GM18951 (cell line): ENCODE measurements around the gene LUC7L3.

Experiments used
- POLR2A ChIP-seq: IDR thresholded peaks from 4 replicates; pipeline ENCODE4 v1.6.1; 2011; ENCODE audit warnings: mild to moderate bottlenecking; ENCODE audit not compliant: insufficient read length, insufficient read depth; ENCODE audit errors: extremely low read depth
- in situ Hi-C: fragments of 300-500 bp; cut with MboI; formaldehyde crosslinking; loops from one replicate; pipeline ENCODE4 v1.12.0; 2022; ENCODE audit warnings: low sequenced_read_pairs, mixed read lengths, inconsistent platforms; ENCODE audit not compliant: unreplicated experiment

Gene LUC7L3

DNA sequence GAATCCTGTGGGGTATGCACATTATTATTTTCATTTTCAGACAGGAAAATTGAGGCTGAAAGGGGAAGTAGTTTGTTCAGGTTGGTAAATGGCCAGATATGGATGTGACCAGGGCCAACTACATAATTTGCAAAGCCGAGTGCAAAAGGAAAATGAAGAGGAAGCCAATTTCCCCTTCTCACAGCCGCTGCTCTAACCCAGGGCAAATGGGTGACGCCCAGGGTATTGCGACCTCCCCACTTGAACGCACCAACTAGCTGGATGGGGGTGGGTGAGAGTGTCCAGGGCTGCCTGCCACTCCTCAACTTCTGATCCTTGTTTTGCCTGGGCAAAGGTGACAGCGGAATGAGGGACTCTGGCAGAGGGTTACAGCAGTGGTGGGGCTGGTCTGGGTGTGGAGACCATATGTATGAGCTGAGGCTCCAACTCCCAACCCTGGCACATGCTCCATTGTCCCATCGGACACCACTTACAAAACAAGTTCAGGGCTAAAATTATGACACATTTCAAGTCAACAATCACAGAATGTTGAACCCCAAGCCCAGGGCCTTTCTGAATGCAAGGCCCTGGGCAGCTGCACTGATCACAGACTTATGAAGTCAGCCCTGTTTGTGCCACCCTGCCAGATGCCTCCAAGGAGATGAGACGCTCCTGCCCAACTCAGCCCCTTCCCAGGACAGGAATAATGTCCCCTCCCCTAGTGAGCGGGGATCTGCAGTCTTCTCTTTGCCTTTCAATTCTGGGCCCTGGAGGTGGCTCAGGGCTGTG is 46.2 kb downstream of the LUC7L3 start:
- in situ Hi-C loops, result no loop called here
- no peak for TF ChIP-seq POLR2A

DNA sequence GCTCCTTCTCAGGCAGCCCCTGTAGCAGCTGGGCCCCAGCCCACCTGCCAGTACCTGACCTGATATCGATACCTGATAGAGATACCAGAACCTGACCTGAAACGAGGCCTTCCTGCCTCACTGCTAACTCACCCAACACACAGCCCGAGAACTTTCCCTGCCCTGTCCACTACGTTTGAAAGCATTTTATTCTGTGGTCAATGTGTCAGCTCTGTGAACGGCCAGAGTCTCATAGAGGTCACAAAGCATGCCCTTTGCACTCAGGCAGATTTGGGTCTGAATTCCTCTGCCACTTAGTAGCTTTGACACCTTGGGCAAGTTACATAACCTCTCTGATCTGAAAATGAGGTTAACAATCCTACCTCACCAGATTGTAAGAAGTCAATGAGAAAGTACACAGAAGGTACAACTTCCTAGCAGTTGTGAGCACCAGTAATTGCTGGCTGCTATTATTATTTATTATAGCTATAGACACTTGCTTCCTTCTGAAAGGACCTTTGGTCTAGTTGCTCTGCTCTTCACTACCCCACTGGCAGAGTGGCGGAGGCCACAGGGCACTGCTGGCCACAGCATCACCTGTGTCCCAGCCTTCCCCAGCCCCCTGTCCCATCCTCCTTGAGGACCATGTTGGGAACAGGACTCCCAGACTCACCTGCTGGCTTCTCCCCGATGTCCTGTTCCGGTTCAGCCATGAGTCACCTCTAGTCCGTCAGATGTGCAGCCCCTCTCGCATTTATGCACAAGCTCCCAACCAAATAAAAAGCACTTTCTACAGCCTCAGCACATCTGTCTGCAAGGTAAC is 47.0 kb downstream of the LUC7L3 start:
- TF ChIP-seq POLR2A, result no peak
- in situ Hi-C loops, result no loop called here

DNA sequence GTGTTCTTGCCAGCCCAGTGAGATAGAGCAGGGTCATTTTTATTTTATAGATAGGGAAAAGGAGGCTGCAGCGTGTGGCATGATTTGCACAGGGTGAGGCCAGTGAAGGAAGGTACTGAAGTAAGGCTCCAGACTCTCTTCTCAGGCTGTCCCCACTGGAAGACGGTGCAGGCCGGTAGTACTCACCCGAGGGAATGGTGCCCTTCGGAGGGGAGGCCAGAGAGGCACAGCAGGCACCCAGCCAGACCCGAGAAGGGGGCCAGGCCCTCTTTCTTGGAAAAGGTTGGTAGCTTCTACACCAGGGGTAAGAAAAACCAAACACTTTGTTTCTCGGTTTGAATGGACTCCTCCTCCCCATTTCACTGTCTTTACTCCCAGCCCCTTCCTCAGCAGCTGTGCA is 47.6 kb downstream of the LUC7L3 start:
- no peak for TF ChIP-seq POLR2A
- in situ Hi-C loops, result no loop called here

DNA sequence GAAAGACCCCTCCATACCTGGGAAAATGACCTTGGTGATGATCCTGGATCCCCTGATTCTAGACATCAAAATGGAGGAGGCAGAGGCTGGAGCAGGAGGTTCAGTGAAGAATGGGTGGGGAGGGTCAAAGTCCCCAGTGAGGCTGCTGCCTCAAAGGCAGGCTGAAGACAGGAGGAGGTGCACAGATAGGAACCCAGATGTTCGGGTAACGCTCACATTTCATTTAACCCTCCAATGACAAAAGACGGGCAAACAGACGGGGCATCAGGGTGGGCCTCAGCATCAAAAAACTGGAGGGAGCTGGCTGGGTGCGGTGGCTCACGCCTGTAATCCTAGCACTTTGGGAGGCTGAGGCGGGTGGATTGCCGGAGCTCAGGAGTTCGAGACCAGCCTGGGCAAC is 48.0 kb downstream of the LUC7L3 start, which contains the start of gene ANKRD40CL:
Gene ANKRD40CL, minus strand, starts transcription at position 73 of the 400 bp plus-strand sequence. CDS start 605 bp downstream, outside the sequence.
- TF ChIP-seq POLR2A, result no peak
- in situ Hi-C loops, result no loop called here

GRCh38 chr17:50768346-50768761 is 49.0 kb downstream of the LUC7L3 start:
- TF ChIP-seq POLR2A, result no peak

GRCh38 chr17:50769884-50770283 is 50.5 kb downstream of the LUC7L3 start:
- TF ChIP-seq POLR2A, result no peak
- in situ Hi-C loops, result no loop called here

More at GRCh38 chr17:50768346-50768761, 49.0 kb downstream of the LUC7L3 start:
- in situ Hi-C loops, result no loop called here

DNA sequence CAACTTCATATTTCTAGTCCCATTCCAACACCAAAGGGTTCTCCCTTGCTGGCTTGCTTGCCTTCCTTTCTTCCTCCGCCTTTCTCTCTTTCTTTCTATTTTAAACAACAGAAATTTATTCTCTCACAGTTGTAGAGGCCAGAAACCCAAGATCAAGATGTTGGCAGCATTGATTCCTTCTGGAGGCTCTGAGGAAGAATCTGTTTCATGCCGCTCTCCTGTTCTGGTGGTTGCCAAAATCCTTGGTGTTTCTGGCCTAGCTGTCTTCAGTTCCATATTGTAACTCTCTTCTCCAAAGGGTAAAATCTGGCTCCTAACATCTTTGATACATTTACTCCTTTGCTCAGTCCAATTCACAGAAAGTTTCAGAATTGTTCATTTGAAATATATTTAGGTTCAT is 50.9 kb downstream of the LUC7L3 start:
- in situ Hi-C loops, result no loop called here

GRCh38 chr17:50771991-50772785 is 52.8 kb downstream of the LUC7L3 start:
- TF ChIP-seq POLR2A, result no peak
- in situ Hi-C loops, result no loop called here

More for the DNA sequence above, 50.9 kb downstream of the LUC7L3 start:
- TF ChIP-seq POLR2A, result no peak

DNA sequence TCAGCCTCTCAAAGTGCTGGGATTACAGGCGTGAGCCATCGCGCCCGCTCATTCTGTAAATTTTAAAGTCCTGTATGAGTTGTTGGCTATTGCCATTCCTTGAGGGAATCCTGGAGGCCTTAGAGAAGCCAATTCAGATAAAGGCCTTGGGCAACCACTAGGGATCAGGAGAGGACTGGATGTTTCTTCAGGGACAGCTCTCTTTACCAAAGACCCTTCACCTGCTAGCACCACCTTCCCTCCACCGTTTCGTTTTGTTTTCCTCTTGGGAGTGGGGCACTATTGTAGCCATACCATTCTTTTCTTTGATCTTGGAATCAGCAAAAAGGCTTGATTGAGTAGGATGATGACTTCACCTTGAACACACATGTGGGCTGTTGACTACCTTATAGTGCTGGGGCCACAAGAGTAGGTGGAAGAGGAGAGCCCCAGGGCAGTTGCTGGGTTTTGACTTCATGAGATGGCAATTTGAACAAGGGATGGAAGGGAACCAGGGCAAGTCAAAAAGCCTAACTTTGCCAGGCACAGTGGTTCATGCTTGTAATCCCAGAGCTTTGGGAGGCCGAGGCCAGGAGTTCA is 54.9 kb downstream of the LUC7L3 start:
- in situ Hi-C loops, result no loop called here
- TF ChIP-seq POLR2A, result no peak

DNA sequence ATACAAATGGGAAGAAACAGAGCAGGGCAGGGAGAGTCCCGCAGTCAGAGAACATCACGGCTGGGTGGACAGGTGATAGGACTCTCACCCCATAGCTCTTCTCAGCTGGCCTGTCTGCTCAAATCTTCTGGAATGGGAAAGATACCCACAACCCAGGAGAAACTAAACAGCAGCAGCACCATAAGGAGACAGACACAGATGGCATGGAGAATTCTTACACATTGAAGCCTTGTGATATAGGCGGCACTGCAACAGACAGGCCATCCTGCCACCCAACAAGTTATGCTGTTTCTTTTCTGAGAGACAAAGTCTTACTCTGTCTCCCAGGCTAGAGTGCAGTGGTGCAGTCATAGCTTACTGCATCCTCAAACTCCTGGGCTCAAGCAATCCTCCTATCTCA is 56.5 kb downstream of the LUC7L3 start:
- no peak for TF ChIP-seq POLR2A
- in situ Hi-C loops, result no loop called here

GRCh38 chr17:50778471-50778870 is 59.1 kb downstream of the LUC7L3 start:
- TF ChIP-seq POLR2A, result no peak
- in situ Hi-C loops, result no loop called here

GRCh38 chr17:50778988-50779387 is 59.6 kb downstream of the LUC7L3 start:
- in situ Hi-C loops, result no loop called here
- TF ChIP-seq POLR2A, result no peak
